Liver (tissue), 3 donors: ENCODE measurements around the gene SDR39U1.

Experiments used
- EGR1 ChIP-seq, 2 donors: IDR thresholded peaks; 2 replicates each; pipeline ENCODE4 v1.6.1; 2016 to 2018; ENCODE audit warnings: antibody characterized with exemption in 2 of 2, low read depth in 2 of 2
- GABPA ChIP-seq, 2 donors: IDR thresholded peaks in 1 of 2; conservative IDR thresholded peaks in 1 of 2; 2 replicates each; pipeline ENCODE4 v1.6.1; 2016; ENCODE audit warnings: antibody characterized with exemption in 2 of 2, mild to moderate bottlenecking in 1 of 2, moderate library complexity in 1 of 2
- RXRA ChIP-seq, 2 donors: IDR thresholded peaks; 2 replicates each; pipeline ENCODE4 v1.6.1; 2017 to 2018; ENCODE audit warnings: antibody characterized with exemption in 2 of 2, mild to moderate bottlenecking in 1 of 2
- TF ChIP-seq, protein P1 (sequence below): fragments of 150-350 bp; IDR thresholded peaks from 2 replicates; pipeline ENCODE4 v1.5.1; 2017; ENCODE audit warnings: improper control_type of control experiment, low read depth, low read length; ENCODE audit not compliant: missing input control
- TF ChIP-seq, protein P2 (sequence below): IDR thresholded peaks from 2 replicates; pipeline ENCODE4 v1.6.1; 2016; ENCODE audit warnings: antibody characterized with exemption
- donor health status: healthy.
- donor health status: healthy.

DNA sequence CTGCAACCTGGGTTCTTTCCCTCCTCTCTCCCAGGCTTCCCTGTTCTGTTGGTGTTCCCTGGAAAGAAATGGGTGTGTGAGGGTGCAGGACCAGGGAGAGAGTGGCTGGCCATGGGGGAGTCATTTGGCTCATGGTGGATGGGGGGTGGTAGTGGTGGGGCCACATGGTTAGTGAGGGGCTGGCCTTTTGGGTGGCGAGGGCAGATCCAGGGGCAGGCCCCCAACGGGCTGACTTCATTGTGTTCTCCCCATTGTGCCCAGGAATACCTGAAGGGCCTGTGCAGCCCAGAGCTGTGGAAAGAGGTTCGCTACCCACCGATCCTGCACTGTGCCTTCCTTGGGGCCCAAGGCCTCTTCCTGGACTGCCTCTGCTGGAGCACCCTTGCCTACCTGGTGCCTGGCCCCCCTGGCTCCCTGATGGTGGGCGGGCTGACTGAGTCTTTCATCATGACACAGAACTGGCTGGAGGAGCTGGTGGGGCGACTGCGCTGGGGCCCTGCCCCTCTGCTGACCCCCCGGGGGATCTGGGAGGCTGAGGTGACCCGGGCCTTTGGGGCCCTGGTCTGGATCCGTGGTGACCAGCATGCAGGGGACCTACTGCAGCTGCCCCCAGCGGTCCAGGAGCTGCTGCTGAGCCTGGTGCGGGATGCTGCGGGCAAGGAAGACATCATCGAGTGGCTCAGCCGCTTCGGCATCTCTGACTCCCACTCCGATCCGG, 34.8 kb downstream of the SDR39U1 start:
- TF ChIP-seq, protein P1, sequence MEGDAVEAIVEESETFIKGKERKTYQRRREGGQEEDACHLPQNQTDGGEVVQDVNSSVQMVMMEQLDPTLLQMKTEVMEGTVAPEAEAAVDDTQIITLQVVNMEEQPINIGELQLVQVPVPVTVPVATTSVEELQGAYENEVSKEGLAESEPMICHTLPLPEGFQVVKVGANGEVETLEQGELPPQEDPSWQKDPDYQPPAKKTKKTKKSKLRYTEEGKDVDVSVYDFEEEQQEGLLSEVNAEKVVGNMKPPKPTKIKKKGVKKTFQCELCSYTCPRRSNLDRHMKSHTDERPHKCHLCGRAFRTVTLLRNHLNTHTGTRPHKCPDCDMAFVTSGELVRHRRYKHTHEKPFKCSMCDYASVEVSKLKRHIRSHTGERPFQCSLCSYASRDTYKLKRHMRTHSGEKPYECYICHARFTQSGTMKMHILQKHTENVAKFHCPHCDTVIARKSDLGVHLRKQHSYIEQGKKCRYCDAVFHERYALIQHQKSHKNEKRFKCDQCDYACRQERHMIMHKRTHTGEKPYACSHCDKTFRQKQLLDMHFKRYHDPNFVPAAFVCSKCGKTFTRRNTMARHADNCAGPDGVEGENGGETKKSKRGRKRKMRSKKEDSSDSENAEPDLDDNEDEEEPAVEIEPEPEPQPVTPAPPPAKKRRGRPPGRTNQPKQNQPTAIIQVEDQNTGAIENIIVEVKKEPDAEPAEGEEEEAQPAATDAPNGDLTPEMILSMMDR: no peak
- TF ChIP-seq GABPA (IDR thresholded peaks at IDR 0.05 in 1 of 2, conservative IDR thresholded peaks at IDR 0.05 in 1 of 2): no peak
- TF ChIP-seq, protein P2, sequence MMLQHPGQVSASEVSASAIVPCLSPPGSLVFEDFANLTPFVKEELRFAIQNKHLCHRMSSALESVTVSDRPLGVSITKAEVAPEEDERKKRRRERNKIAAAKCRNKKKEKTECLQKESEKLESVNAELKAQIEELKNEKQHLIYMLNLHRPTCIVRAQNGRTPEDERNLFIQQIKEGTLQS: no peak
- TF ChIP-seq RXRA (IDR thresholded peaks at IDR 0.05): no peak
- no peak for TF ChIP-seq EGR1 (IDR thresholded peaks at IDR 0.05; ENCODE audit: low read depth in 2 of 2)
